PC-3 (cell line): ENCODE measurements around the gene FOLR2. TPM values are rescaled to one million over a fixed set of nuclear protein-coding genes. Genes with fewer than 3 reads are reported as not detected.
A peak's percentile ranks its signal among the peaks of the same experiment; 100 is the strongest.

Source experiments
- ATAC-seq: fragments of 200-7000 bp; cut with Tn5 transposase; 2 replicates; pipeline ENCODE4 v1.9.1; 2020; ENCODE audit warnings: mild to moderate bottlenecking, moderate library complexity
- BruUV-seq: library from RNA; stranded (reverse); fragments of 400-500 nt; replicated peaks from 2 replicates; lab custom pipeline; 2021; lab: Mats Ljungman, UMichigan
- CTCF ChIA-PET: fragments of 300-600 bp; sonication (Branson Sonifier 250); formaldehyde crosslinking; loops from one replicate; lab custom pipeline; 2022; ENCODE audit warnings: antibody characterized with exemption; lab: Charles Lee
- POLR2A ChIA-PET: fragments of 300-600 bp; sonication (Branson Sonifier 250); formaldehyde crosslinking; loops from one replicate; lab custom pipeline; 2022; ENCODE audit warnings: antibody characterized with exemption; ENCODE audit not compliant: unreplicated experiment; lab: Charles Lee
- DNase-seq: peaks from one replicate; pipeline ENCODE4 v3.0.0-alpha.2; 2015
- H2AFZ ChIP-seq: fragments of 300-600 bp; sonication (generic); 2 replicates; pipeline ENCODE4 v1.6.0; 2016; ENCODE audit warnings: antibody characterized with exemption, low read length
- H3F3A ChIP-seq: fragments of 300-600 bp; sonication (generic); one replicate; pipeline ENCODE4 v1.6.0; 2017; ENCODE audit warnings: antibody characterized with exemption, low read length, control low read depth, mild to moderate bottlenecking; ENCODE audit not compliant: unreplicated experiment
- H3K27ac ChIP-seq: fragments of 300-600 bp; sonication (generic); 2 replicates; pipeline ENCODE4 v1.5.1; 2016; ENCODE audit warnings: mild to moderate bottlenecking, low read length
- H3K27me3 ChIP-seq: fragments of 300-600 bp; sonication (generic); 2 replicates; pipeline ENCODE4 v1.6.1; 2016; ENCODE audit warnings: low read length, mixed read lengths
- H3K36me3 ChIP-seq: fragments of 300-600 bp; sonication (generic); 2 replicates; pipeline ENCODE4 v1.6.1; 2016; ENCODE audit warnings: low read depth, mixed run types, low read length, mixed read lengths
- H3K4me1 ChIP-seq: fragments of 300-600 bp; sonication (generic); 2 replicates; pipeline ENCODE4 v1.5.1; 2016; ENCODE audit warnings: low read length; ENCODE audit not compliant: insufficient read depth
- H3K4me2 ChIP-seq: fragments of 300-600 bp; sonication (generic); 2 replicates; pipeline ENCODE4 v1.6.0; 2016; ENCODE audit warnings: low read length
- H3K4me3 ChIP-seq: fragments of 300-600 bp; sonication (generic); 2 replicates; pipeline ENCODE4 v1.5.1; 2016; ENCODE audit warnings: mild to moderate bottlenecking, low read length, mixed read lengths
- H3K79me2 ChIP-seq: fragments of 300-600 bp; sonication (generic); 2 replicates; pipeline ENCODE4 v1.6.1; 2017; ENCODE audit warnings: low read length, mixed read lengths
- H3K9ac ChIP-seq: fragments of 300-600 bp; sonication (generic); 2 replicates; pipeline ENCODE4 v1.6.0; 2016; ENCODE audit warnings: mild to moderate bottlenecking, low read length
- H3K9me2 ChIP-seq: fragments of 300-600 bp; sonication (generic); replicated peaks from 2 replicates; pipeline ENCODE4 v1.6.1; 2016; ENCODE audit warnings: mixed run types, low read length, mixed read lengths
- H3K9me3 ChIP-seq: fragments of 300-600 bp; sonication (generic); 2 replicates; pipeline ENCODE4 v1.6.1; 2016; ENCODE audit warnings: low read length, mixed read lengths
- H4K20me1 ChIP-seq: fragments of 300-600 bp; sonication (generic); 2 replicates; pipeline ENCODE4 v1.6.1; 2016; ENCODE audit warnings: low read length, mixed read lengths
- EZH2 ChIP-seq: fragments of 300-600 bp; sonication (generic); IDR thresholded peaks from one replicate; pipeline ENCODE4 v1.6.1; 2017; ENCODE audit warnings: antibody characterized with exemption, mild to moderate bottlenecking, low read length; ENCODE audit not compliant: unreplicated experiment
- EZH2phosphoT487 ChIP-seq: fragments of 300-600 bp; sonication (generic); IDR thresholded peaks from 2 replicates; pipeline ENCODE4 v1.6.1; 2018; ENCODE audit warnings: mild to moderate bottlenecking, antibody characterized with exemption, low read length, borderline replicate concordance
- intact Hi-C: fragments of 100-400 bp; cut with micrococcal nuclease; formaldehyde crosslinking; loops from 2 replicates; pipeline ENCODE4 v1.9.0; 2023
- total RNA-seq: library from RNA; depleted of rRNA; stranded (reverse); fragments of >200 nt; gene quantifications from 2 replicates; pipeline ENCODE4 v1.2.3, GENCODE V29; 2014
- TF ChIP-seq, protein P1 (sequence below): fragments of 300-600 bp; sonication (generic); conservative IDR thresholded peaks from 2 replicates; pipeline ENCODE4 v1.5.1; 2017; ENCODE audit warnings: antibody characterized with exemption, low read depth, mild to moderate bottlenecking, low read length

Gene FOLR2
- total RNA-seq, 1 experiment from 2014 or later, result not detected

DNA sequence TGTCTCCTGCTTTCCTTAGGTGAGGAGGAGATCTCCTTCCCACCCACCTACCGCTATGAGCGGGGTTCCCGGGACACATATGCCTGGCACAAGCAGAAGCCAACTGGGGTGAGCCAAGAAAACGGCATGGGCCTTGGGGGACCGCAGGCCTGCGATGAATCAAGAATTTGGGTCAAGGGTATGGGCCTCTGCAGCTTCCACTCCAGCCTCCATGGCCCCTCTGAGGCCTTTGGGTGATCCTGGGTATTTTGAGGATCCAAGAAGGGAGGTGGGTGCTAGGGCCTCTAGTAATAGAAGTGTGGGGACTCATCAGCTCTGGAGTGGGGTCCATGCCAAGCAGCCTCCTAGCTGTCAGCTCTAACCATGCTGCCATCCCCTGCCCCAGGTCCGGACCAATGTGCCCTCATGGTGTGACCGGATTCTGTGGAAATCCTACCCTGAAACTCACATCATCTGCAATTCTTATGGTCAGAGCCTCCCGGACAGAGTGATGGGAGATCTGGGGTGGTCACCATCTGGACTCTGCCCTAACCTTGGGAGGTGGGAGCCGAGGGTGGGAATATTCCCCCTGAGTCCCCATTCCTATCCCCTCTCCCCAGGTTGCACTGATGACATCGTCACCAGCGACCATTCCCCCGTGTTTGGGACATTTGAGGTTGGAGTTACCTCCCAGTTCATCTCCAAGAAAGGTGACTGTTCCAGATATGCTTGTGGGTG is 16.6 kb downstream of the FOLR2 start:
- Histone ChIP-seq H3K4me2 (no peak overlapping the region), H3K4me1 (no peaks in the 10 kb centered on the region), H3K27ac (no peak overlapping the region), H3K36me3 (peaks cover 57% of the 10 kb centered on the region), H3K9me3 (no peaks in the 10 kb centered on the region), H2AFZ (no peak overlapping the region), H3K4me3 (no peak overlapping the region), H3F3A (peaks cover 8% of the 10 kb centered on the region), H3K27me3 (no peaks in the 10 kb centered on the region), H3K9ac (no peak overlapping the region), H4K20me1 (no peaks in the 10 kb centered on the region), H3K9me2 (no peaks in the 10 kb centered on the region), H3K79me2 (no peaks in the 10 kb centered on the region)
- TF ChIP-seq EZH2phosphoT487, result no peak
- no peak for TF ChIP-seq EZH2
- TF ChIP-seq, protein P1, sequence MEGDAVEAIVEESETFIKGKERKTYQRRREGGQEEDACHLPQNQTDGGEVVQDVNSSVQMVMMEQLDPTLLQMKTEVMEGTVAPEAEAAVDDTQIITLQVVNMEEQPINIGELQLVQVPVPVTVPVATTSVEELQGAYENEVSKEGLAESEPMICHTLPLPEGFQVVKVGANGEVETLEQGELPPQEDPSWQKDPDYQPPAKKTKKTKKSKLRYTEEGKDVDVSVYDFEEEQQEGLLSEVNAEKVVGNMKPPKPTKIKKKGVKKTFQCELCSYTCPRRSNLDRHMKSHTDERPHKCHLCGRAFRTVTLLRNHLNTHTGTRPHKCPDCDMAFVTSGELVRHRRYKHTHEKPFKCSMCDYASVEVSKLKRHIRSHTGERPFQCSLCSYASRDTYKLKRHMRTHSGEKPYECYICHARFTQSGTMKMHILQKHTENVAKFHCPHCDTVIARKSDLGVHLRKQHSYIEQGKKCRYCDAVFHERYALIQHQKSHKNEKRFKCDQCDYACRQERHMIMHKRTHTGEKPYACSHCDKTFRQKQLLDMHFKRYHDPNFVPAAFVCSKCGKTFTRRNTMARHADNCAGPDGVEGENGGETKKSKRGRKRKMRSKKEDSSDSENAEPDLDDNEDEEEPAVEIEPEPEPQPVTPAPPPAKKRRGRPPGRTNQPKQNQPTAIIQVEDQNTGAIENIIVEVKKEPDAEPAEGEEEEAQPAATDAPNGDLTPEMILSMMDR, result no peak
- ChIA-PET POLR2A (no interaction called here), CTCF (no interaction called here)
- intact Hi-C loops, result no loop called here
- no peak for DNase-seq
- ATAC-seq, result no peak
- BruUV-seq, result TSS peak; percentile 2

DNA sequence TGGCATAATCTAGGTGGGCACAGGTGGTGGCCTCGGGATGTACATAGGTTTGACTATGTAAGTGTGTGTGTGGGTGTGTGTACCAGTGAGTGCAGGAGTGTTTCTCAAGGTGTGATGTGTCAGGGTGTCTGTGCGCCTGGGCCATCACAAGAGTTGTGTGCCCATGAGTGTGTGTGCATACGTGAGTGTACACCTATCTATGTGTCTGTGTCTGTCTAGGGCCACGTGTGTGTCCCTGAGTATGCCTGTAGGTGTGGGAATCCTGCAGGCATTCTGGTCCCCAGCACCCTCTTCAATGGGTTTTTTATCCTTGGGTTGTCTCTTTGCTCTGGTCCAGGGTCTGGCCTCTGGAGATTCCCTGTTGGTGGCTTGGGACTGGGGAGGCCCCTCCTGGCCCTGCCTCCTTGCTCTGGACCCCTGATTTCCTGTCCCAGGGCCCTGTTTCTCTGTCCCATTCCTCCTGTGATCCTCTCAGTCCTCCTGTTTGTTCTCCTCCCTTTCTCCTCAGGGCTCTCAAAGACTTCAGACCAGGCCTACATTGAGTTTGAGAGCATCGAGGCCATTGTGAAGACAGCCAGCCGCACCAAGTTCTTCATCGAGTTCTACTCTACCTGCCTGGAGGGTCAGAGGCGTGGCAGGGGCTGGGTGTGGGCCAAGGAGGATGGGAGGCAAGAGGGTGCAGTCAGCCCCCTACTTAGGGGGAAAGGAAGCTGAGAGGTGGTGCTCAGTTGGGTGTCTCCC is 17.3 kb downstream of the FOLR2 start:
- Histone ChIP-seq H3K4me1 (no peaks in the 10 kb centered on the region), H3K9me3 (no peaks in the 10 kb centered on the region), H3K4me3 (no peak overlapping the region), H3K4me2 (no peak overlapping the region), H3K9ac (no peak overlapping the region), H3K9me2 (no peaks in the 10 kb centered on the region), H4K20me1 (no peaks in the 10 kb centered on the region), H3K27me3 (no peaks in the 10 kb centered on the region), H3K79me2 (no peaks in the 10 kb centered on the region), H3K27ac (no peak overlapping the region), H3K36me3 (peaks cover 53% of the 10 kb centered on the region), H2AFZ (no peak overlapping the region), H3F3A (peaks cover 8% of the 10 kb centered on the region)
- no TSS peak for BruUV-seq
- TF ChIP-seq EZH2phosphoT487, result no peak
- TF ChIP-seq, protein P1, result no peak
- no peak for TF ChIP-seq EZH2
- ATAC-seq (no peak), DNase-seq (no peak)
- POLR2A ChIA-PET, result no interaction called here
- intact Hi-C loops, result no loop called here
- CTCF ChIA-PET, result interaction anchor here (0.6 kb wide), 1 partner anchor 74 kb away, joined by 8 read pairs; no protein-coding TSS in a partner anchor

DNA sequence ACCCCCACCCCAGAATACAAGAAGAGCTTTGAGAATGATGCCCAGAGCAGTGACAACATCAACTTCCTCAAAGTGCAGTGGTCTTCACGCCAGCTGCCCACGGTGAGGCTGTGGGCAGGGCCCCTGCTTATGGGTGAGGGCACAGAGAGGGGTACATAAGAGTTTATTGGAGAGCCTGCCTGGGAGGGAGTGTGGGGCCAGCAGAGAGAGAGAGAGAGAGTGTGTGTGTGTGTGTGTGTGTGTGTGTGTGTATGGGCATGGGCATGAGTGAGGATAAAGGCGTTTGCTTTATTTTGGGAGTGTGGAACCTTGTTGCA is 17.9 kb downstream of the FOLR2 start:
- no peak for TF ChIP-seq EZH2
- TF ChIP-seq, protein P1, result no peak
- no peak for TF ChIP-seq EZH2phosphoT487
- no peak overlapping the region for H3K27ac ChIP-seq
- H3K79me2 ChIP-seq, result no peaks in the 10 kb centered on the region
- DNase-seq, result no peak
- H2AFZ ChIP-seq, result no peak overlapping the region
- H3K4me1 ChIP-seq, result peaks cover 3% of the 10 kb centered on the region; the same call in 1 of the 2 replicates
- peaks cover 8% of the 10 kb centered on the region for H3F3A ChIP-seq
- H3K9ac ChIP-seq, result no peak overlapping the region
- H3K9me3 ChIP-seq, result no peaks in the 10 kb centered on the region
- no peaks in the 10 kb centered on the region for H3K9me2 ChIP-seq
- peaks cover 48% of the 10 kb centered on the region for H3K36me3 ChIP-seq
- H3K4me3 ChIP-seq, result no peak overlapping the region
- intact Hi-C loops, result no loop called here
- no TSS peak for BruUV-seq
- ChIA-PET CTCF (interaction anchor here (0.6 kb wide), 1 partner anchor 75 kb away, joined by 8 read pairs; no protein-coding TSS in a partner anchor), POLR2A (interaction anchor here (0.7 kb wide), 1 partner anchor 9 kb away, joined by 7 read pairs; no protein-coding TSS in a partner anchor)
- H4K20me1 ChIP-seq, result no peaks in the 10 kb centered on the region
- no peak for ATAC-seq
- no peaks in the 10 kb centered on the region for H3K27me3 ChIP-seq
- H3K4me2 ChIP-seq, result no peak overlapping the region
